Neural cell (in vitro differentiated cells): ENCODE data around the gene MED29. TPM values are rescaled to one million over a fixed set of nuclear protein-coding genes. Genes with fewer than 3 reads are reported as not detected.

Source experiments
- H2AFZ ChIP-seq: fragments of 200-600, 300-800 bp; sonication (generic), shearing (Covaris generic); 2 replicates; pipeline ENCODE4 v1.6.0; 2014; ENCODE audit warnings: low read depth, mild to moderate bottlenecking, antibody characterized with exemption, low read length, moderate library complexity
- H3F3A ChIP-seq: fragments of 200-600 bp; shearing (Covaris generic); 2 replicates; pipeline ENCODE4 v1.6.1; 2016; ENCODE audit warnings: mild to moderate bottlenecking, moderate library complexity, mixed read lengths, antibody characterized with exemption, low read length; ENCODE audit not compliant: insufficient read depth, poor library complexity, severe bottlenecking
- H3K27ac ChIP-seq: fragments of 200-600, 300-800 bp; sonication (generic), shearing (Covaris generic); 2 replicates; pipeline ENCODE4 v1.5.1; 2014; ENCODE audit warnings: mild to moderate bottlenecking, low read length, moderate library complexity
- H3K27me3 ChIP-seq: fragments of 300-800, 200-600 bp; sonication (generic), shearing (Covaris generic); 2 replicates; pipeline ENCODE4 v1.6.0; 2014; ENCODE audit warnings: mild to moderate bottlenecking, low read depth, low read length, moderate library complexity; ENCODE audit not compliant: insufficient read depth
- H3K36me3 ChIP-seq: fragments of 300-800, 200-600 bp; sonication (generic), shearing (Covaris generic); 2 replicates; pipeline ENCODE4 v1.5.1; 2014; ENCODE audit warnings: mild to moderate bottlenecking, antibody characterized with exemption, low read length, moderate library complexity; ENCODE audit not compliant: insufficient read depth
- H3K4me2 ChIP-seq: fragments of 300-800, 200-600 bp; sonication (generic), shearing (Covaris generic); 2 replicates; pipeline ENCODE4 v1.6.0; 2014; ENCODE audit warnings: mild to moderate bottlenecking, low read length
- H3K4me3 ChIP-seq: fragments of 300-800, 200-600 bp; sonication (generic), shearing (Covaris generic); 2 replicates; pipeline ENCODE4 v1.5.1; 2014; ENCODE audit warnings: mild to moderate bottlenecking, low read length, moderate library complexity
- H3K79me2 ChIP-seq: fragments of 200-600 bp; shearing (Covaris generic); replicated peaks from 2 replicates; pipeline ENCODE4 v1.6.0; 2014; ENCODE audit warnings: mild to moderate bottlenecking, low read length, moderate library complexity; ENCODE audit not compliant: insufficient read depth
- H3K9ac ChIP-seq: fragments of 300-800, 200-600 bp; sonication (generic), shearing (Covaris generic); 2 replicates; pipeline ENCODE4 v1.6.1; 2016; ENCODE audit warnings: mild to moderate bottlenecking, low read length, mixed read lengths
- H3K9me2 ChIP-seq: fragments of 200-600 bp; shearing (Covaris generic); 2 replicates; pipeline ENCODE4 v1.6.1; 2016; ENCODE audit warnings: mild to moderate bottlenecking, low read length, mixed read lengths; ENCODE audit not compliant: insufficient read depth
- H3K9me3 ChIP-seq: fragments of 200-600, 300-800 bp; sonication (generic), shearing (Covaris generic); 2 replicates; pipeline ENCODE4 v1.6.1; 2016; ENCODE audit warnings: mild to moderate bottlenecking, mixed run types, low read length, moderate library complexity, mixed read lengths
- H4K20me1 ChIP-seq: fragments of 200-600 bp; shearing (Covaris generic); 2 replicates; pipeline ENCODE4 v1.6.1; 2016; ENCODE audit warnings: mild to moderate bottlenecking, mixed run types; ENCODE audit not compliant: insufficient read depth
- CTCF ChIP-seq: fragments of 450-650 bp; IDR thresholded peaks from 2 replicates; pipeline ENCODE4 v1.5.1; 2014; ENCODE audit warnings: antibody characterized with exemption, mild to moderate bottlenecking, moderate library complexity; ENCODE audit not compliant: poor library complexity, severe bottlenecking
- EP300 ChIP-seq: fragments of 450-650 bp; conservative IDR thresholded peaks from 2 replicates; pipeline ENCODE4 v1.6.1; 2014; ENCODE audit warnings: antibody characterized with exemption, mild to moderate bottlenecking, moderate library complexity; ENCODE audit not compliant: poor library complexity, severe bottlenecking
- MXI1 ChIP-seq: fragments of 450-650 bp; conservative IDR thresholded peaks from 2 replicates; pipeline ENCODE4 v1.6.1; 2014; ENCODE audit warnings: antibody characterized with exemption, mild to moderate bottlenecking; ENCODE audit not compliant: poor library complexity, severe bottlenecking
- POLR2AphosphoS5 ChIP-seq: IDR thresholded peaks from 2 replicates; pipeline ENCODE4 v1.6.1; 2012
- REST ChIP-seq: IDR thresholded peaks from 2 replicates; pipeline ENCODE4 v1.6.1; 2012; ENCODE audit warnings: borderline replicate concordance
- TAF1 ChIP-seq: IDR thresholded peaks from 2 replicates; pipeline ENCODE4 v1.6.1; 2012; ENCODE audit warnings: low read depth
- polyA plus RNA-seq: library from polyadenylated mRNA; depleted of rRNA; stranded (reverse); fragments of >200 nt; gene quantifications from 2 replicates; pipeline ENCODE4 v1.2.3, GENCODE V29; 2014

The MED29 gene
- polyA plus RNA-seq, 1 donor from 2014 or later, result 39.5 TPM

GRCh38 chr19:39382991-39383828 is 8.0 kb upstream of the MED29 start:
- Histone ChIP-seq H4K20me1 (no peaks in the 10 kb centered on the region), H3F3A (no peaks in the 10 kb centered on the region), H3K4me2 (no peak overlapping the region), H3K9me3 (no peaks in the 10 kb centered on the region), H3K27ac (no peak overlapping the region), H3K27me3 (no peaks in the 10 kb centered on the region), H3K79me2 (no peaks in the 10 kb centered on the region), H3K9me2 (no peaks in the 10 kb centered on the region), H3K9ac (no peak overlapping the region), H3K4me3 (no peak overlapping the region), H2AFZ (no peak overlapping the region), H3K36me3 (no peaks in the 10 kb centered on the region)
- TF ChIP-seq EP300, result no peak

GRCh38 chr19:39384839-39385568 is 6.2 kb upstream of the MED29 start:
- no peak overlapping the region for H2AFZ ChIP-seq
- no peak overlapping the region for H3K4me3 ChIP-seq
- no peak overlapping the region for H3K27ac ChIP-seq

More at GRCh38 chr19:39384839-39385568, 6.2 kb upstream of the MED29 start:
- TF ChIP-seq REST (no peak), TAF1 (no peak), POLR2AphosphoS5 (no peak), CTCF (no peak), MXI1 (no peak)
- Histone ChIP-seq H3K36me3 (no peaks in the 10 kb centered on the region), H3K9me3 (no peaks in the 10 kb centered on the region), H3K9me2 (no peaks in the 10 kb centered on the region), H3K9ac (no peak overlapping the region), H3F3A (no peaks in the 10 kb centered on the region), H3K79me2 (peaks cover 9% of the 10 kb centered on the region), H3K4me2 (no peak overlapping the region), H3K27me3 (no peaks in the 10 kb centered on the region), H4K20me1 (no peaks in the 10 kb centered on the region)
